ENCODE measurements around the gene MBD3L1. TPM values are rescaled to one million over a fixed set of nuclear protein-coding genes. Genes with fewer than 3 reads are reported as not detected.

MBD3L1 gene
- total RNA-seq (not detected), polyA plus RNA-seq (not detected)
- long read RNA-seq, donor 1: 0 reads
- long read RNA-seq, donor 2: 0 reads
- long read RNA-seq, donor 3: 0 reads
- long read RNA-seq, donor 4: 0 reads

DNA sequence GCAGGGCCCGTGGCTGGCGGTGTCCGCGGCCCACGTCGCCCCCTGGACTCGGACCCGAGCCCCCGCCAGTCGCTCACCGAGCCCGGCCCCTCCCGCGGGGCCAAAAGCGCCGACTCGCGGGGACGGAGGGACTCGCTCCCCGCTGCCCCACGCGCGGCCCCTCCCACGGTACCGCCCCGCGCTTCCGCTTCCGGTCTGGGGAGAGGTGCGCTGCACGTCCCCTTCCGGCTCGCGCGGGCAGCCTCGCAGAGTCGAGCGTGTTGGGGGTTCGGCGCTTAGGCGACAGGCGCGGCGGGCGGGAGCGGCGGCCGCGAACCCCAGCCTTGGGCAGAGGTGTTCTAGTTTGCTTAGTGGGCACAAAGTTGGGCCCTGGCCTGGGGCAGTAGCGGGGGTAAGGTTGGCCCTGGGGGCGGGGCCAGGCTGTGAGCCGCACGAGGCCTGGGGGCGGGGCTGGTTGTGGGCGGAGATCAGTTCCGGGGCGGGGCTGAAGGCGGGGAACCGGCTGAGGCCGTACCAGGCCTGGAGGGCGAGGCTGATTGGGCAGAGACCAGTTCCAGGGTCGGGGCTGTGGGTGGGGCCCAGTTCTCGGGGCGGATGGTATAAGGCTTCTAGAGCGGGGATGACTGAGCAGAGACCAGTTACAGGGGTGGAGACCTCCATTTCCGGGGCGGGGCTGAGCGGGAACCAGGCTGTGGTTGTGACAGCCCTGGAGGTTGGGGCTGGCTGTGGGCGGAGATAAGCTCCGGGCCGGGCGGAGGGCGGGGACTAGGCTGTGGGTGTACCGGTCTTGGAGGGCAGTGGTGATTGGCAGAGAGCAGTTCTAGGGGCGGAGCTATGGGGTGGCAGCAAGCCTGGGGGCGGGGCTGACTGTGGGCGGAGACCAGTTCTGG is at the start of gene MBD3L1, which contains the start of gene ZNF558:
Gene MBD3L1 (plus strand): TSS at position 246 of the 890 bp plus-strand sequence. CDS start 10,302 bp downstream, outside the sequence.
Gene ZNF558 (minus strand): TSS at position 173 of the 890 bp plus-strand sequence. CDS start 9,645 bp downstream, outside the sequence.
- intact Hi-C loops (cut with DNase I): no loop called here
- under 1% methylated on average over 78 of the region's 78 CpGs for WGBS
- Histone ChIP-seq H3K9me3 (ENCODE audit: control insufficient read depth, low read length) (no peaks in the 10 kb centered on the region), H3K27me3 (ENCODE audit: control insufficient read depth, insufficient read depth) (no peaks in the 10 kb centered on the region), H3K4me3 (ENCODE audit: low read length) (peak within 1 kb of the TSS; percentile 86), H3K27ac (ENCODE audit: low read length) (peak within 1 kb of the TSS; percentile 96), H3K4me1 (ENCODE audit: control insufficient read depth, insufficient read depth, low read length) (peaks cover 1% of the 10 kb centered on the region)
- DNase-seq: peak; percentile 100
- ATAC-seq: peak; percentile 97 to 98

DNA sequence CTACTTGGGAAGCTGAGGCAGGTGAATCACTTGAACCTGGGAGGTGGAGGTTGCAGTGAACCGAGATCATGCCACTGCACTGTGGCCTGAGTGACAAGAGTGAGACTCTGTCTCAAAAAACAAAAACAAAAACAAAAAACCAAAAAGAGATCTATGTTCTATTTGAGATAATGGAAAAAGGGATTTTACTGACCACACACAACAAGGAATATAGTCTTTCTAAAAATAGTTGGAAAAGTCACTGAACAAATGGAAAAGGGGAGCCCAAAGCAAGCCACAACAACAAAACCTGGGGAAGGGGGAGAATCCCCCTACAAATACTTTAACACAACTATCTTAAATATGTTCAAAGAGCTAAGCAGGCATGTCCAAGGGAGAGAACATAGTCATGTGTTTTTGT is 37.4 kb upstream of the MBD3L1 start:
- no peaks in the 10 kb centered on the region for H3K27me3 ChIP-seq (ENCODE audit: control insufficient read depth, insufficient read depth)
- no peaks in the 10 kb centered on the region for H3K4me1 ChIP-seq (ENCODE audit: control insufficient read depth, insufficient read depth, low read length)
- no peak overlapping the region for H3K27ac ChIP-seq (ENCODE audit: low read length)
- intact Hi-C loops (cut with DNase I): no loop called here
- WGBS: 63% methylated on average over 1 of the region's 1 CpG
- ATAC-seq (no peak), DNase-seq (no peak)
- no peak overlapping the region for H3K4me3 ChIP-seq (ENCODE audit: low read length)
- H3K9me3 ChIP-seq (ENCODE audit: control insufficient read depth, low read length): peaks cover 3% of the 10 kb centered on the region

DNA sequence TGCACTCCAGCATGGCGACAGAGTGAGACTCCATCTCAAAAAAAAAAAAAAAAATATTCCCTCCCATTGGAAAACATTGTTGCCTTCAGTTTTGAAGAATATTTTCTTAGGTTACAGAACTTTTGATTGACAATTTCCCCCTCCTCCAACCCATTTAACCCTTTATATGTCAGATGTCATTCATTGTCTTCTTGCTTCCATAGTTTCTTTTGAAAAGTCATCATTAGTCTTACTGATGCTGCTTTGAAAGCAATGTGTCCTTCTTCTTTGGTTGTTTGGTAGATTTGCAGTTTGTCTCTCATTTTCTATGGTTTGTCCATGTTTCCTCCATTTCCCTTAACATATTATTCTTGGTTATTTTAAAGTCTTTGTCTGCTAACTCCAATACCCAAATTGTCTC is 25.5 kb upstream of the MBD3L1 start:
- Histone ChIP-seq H3K27ac (ENCODE audit: low read length) (no peak overlapping the region), H3K9me3 (ENCODE audit: control insufficient read depth, low read length) (peaks cover 31% of the 10 kb centered on the region), H3K27me3 (ENCODE audit: control insufficient read depth, insufficient read depth) (no peaks in the 10 kb centered on the region), H3K4me3 (ENCODE audit: low read length) (no peak overlapping the region), H3K4me1 (ENCODE audit: control insufficient read depth, insufficient read depth, low read length) (no peaks in the 10 kb centered on the region)
- WGBS: 100% methylated on average over 1 of the region's 1 CpG
- no peak for DNase-seq
- no peak for ATAC-seq
- intact Hi-C loops (cut with DNase I): no loop called here

- 98% methylated on average over 10 of the region's 10 CpGs for WGBS
- H3K27me3 ChIP-seq (ENCODE audit: control insufficient read depth, insufficient read depth): no peaks in the 10 kb centered on the region
- intact Hi-C loops (cut with DNase I): loop anchor here in 1 of 4 donors (10.0 kb wide), 1 partner anchor 693 kb away; no protein-coding TSS in a partner anchor
- H3K4me3 ChIP-seq (ENCODE audit: low read length): no peak overlapping the region
- peaks cover 39% of the 10 kb centered on the region for H3K9me3 ChIP-seq (ENCODE audit: control insufficient read depth, low read length)
- DNase-seq: no peak
- H3K27ac ChIP-seq (ENCODE audit: low read length): no peak overlapping the region
- no peaks in the 10 kb centered on the region for H3K4me1 ChIP-seq (ENCODE audit: control insufficient read depth, insufficient read depth, low read length)
- ATAC-seq: no peak
Observed at GRCh38 chr19:8811315-8812172, 20.6 kb upstream of the MBD3L1 start.

DNA sequence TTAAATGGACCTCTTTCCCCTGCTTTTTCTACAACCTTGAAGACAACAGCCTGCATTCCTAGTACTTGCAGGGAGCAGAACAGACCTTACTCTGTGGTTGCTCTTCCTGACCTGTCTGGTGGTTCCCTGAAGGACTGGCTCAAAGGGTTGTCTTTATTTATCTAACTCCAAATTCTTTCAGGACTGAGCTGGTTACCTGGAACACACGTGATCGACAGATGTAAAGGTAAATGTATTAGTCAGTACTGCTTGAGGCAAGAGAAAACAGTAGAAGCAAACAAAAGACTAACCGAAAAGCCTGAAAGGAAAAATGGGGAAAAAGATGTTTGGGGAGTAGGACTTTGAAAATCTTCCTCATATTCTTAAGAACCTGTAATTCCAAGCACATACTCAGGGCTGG is 18.0 kb upstream of the MBD3L1 start:
- DNase-seq (no peak), ATAC-seq (no peak)
- WGBS: 97% methylated on average over 3 of the region's 3 CpGs
- H3K27me3 ChIP-seq (ENCODE audit: control insufficient read depth, insufficient read depth): no peaks in the 10 kb centered on the region
- no peak overlapping the region for H3K4me3 ChIP-seq (ENCODE audit: low read length)
- H3K4me1 ChIP-seq (ENCODE audit: control insufficient read depth, insufficient read depth, low read length): no peaks in the 10 kb centered on the region
- H3K9me3 ChIP-seq (ENCODE audit: control insufficient read depth, low read length): peaks cover 31% of the 10 kb centered on the region
- no peak overlapping the region for H3K27ac ChIP-seq (ENCODE audit: low read length)
- intact Hi-C loops (cut with DNase I): loop anchor here in 1 of 4 donors (10.0 kb wide), 1 partner anchor 691 kb away; no protein-coding TSS in a partner anchor

DNA sequence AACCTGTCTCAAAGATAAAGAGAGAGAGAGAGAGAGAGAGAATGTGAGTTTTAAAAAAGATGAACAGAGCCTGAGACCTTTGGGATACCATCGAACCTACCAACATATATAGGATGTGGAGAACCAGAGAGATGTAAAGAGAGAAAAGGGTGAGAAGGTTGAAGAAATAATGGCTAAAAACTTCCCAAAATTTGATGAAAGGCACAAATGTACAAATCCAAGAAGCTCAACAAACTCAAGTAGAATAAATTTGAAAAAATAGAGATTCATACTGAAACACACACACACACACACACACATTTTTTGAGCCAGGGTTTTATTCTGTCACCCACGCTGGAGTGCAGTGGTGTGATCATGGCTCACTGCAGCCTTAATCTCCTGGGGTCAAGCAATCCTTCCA is 16.4 kb upstream of the MBD3L1 start:
- ATAC-seq: no peak
- 100% methylated on average over 2 of the region's 2 CpGs for WGBS
- intact Hi-C loops (cut with DNase I): loop anchor here in 1 of 4 donors (10.0 kb wide), 1 partner anchor 689 kb away; no protein-coding TSS in a partner anchor

DNA sequence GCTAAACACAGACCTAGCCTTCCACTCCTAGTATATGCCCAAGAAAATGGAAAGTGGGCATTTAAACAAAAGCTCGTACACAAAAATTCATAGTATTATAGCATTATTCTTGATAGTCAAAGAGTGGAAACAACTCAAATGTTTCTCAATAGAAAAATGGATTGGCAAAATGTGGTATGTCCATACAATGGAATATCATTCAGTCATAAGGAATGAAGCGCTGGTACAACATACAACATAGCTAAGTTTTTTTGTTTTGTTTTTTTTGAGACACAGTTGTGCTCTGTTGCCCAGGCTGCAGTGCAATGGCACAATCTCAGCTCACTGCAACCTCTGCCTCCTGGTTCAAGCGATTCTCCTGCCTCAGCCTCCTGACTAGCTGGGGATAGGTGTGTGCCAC is 11.9 kb upstream of the MBD3L1 start:
- H3K27me3 ChIP-seq (ENCODE audit: control insufficient read depth, insufficient read depth): no peaks in the 10 kb centered on the region
- intact Hi-C loops (cut with DNase I): no loop called here
- peaks cover 6% of the 10 kb centered on the region for H3K9me3 ChIP-seq (ENCODE audit: control insufficient read depth, low read length)
- DNase-seq (no peak), ATAC-seq (no peak)
- H3K4me1 ChIP-seq (ENCODE audit: control insufficient read depth, insufficient read depth, low read length): no peaks in the 10 kb centered on the region
- 99% methylated on average over 3 of the region's 3 CpGs for WGBS
- H3K27ac ChIP-seq (ENCODE audit: low read length): no peak overlapping the region
- no peak overlapping the region for H3K4me3 ChIP-seq (ENCODE audit: low read length)

More for the DNA sequence above, 16.4 kb upstream of the MBD3L1 start:
- H3K27me3 ChIP-seq (ENCODE audit: control insufficient read depth, insufficient read depth): no peaks in the 10 kb centered on the region
- DNase-seq: no peak
- H3K27ac ChIP-seq (ENCODE audit: low read length): no peak overlapping the region
- peaks cover 24% of the 10 kb centered on the region for H3K9me3 ChIP-seq (ENCODE audit: control insufficient read depth, low read length)
- no peak overlapping the region for H3K4me3 ChIP-seq (ENCODE audit: low read length)
- H3K4me1 ChIP-seq (ENCODE audit: control insufficient read depth, insufficient read depth, low read length): no peaks in the 10 kb centered on the region

DNA sequence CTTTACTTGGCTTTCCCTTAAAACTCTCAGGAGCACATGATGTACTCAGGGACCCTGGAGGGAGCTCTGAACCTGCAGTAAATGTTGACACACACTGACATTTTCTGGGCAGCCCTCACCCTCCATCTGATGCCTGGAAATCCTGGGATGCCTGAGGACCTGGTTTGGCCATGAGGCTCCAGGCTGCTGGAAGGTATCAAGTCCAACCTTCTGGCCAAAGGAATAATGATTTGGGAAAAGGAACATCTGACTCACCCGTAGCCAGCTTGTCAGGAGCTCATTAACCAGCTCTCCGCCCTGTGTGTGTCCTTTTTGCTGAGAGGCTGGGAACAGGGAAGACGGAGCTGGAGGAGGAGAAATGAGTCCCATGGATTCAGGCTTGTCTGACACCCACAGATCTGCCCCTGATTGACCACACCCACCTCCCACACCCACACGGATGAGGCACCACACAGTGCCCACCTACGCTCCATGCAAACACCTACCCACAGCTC is 10.4 kb upstream of the MBD3L1 start:
- no peak for DNase-seq
- Histone ChIP-seq H3K27ac (ENCODE audit: low read length) (no peak overlapping the region), H3K4me1 (ENCODE audit: control insufficient read depth, insufficient read depth, low read length) (no peaks in the 10 kb centered on the region), H3K27me3 (ENCODE audit: control insufficient read depth, insufficient read depth) (no peaks in the 10 kb centered on the region), H3K9me3 (ENCODE audit: control insufficient read depth, low read length) (peaks cover 1% of the 10 kb centered on the region), H3K4me3 (ENCODE audit: low read length) (no peak overlapping the region)
- 94% methylated on average over 5 of the region's 5 CpGs for WGBS
- ATAC-seq: no peak
- intact Hi-C loops (cut with DNase I): no loop called here

GRCh38 chr19:8826371-8826770 is 5.8 kb upstream of the MBD3L1 start:
- Histone ChIP-seq H3K27ac (ENCODE audit: low read length) (no peak overlapping the region), H3K27me3 (ENCODE audit: control insufficient read depth, insufficient read depth) (no peaks in the 10 kb centered on the region), H3K4me1 (ENCODE audit: control insufficient read depth, insufficient read depth, low read length) (peaks cover under 1% of the 10 kb centered on the region), H3K9me3 (ENCODE audit: control insufficient read depth, low read length) (no peaks in the 10 kb centered on the region), H3K4me3 (ENCODE audit: low read length) (no peak overlapping the region)
- no peak for DNase-seq
- ATAC-seq: no peak
- intact Hi-C loops (cut with DNase I): no loop called here
- 96% methylated on average over 5 of the region's 5 CpGs for WGBS

DNA sequence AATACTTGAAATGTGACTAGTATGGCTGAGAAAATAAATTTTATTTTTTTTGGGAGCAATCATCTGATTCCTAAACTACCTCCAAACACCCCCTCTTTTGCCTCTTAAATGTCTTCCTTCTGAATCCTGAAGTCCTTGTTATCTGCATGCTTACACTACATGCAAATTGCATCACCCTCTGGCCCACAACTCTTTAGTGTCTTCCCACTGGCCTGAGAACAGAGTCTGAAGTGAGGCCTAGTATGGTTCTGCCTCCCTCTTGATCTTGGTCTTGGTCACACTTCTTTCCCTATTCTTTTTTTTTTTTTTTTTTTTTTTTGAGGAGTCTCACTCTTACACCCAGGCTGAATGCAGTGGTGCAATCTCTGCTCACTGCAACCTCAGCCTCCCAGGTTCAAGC is 4.9 kb upstream of the MBD3L1 start:
- H3K27ac ChIP-seq (ENCODE audit: low read length): no peak overlapping the region
- H3K9me3 ChIP-seq (ENCODE audit: control insufficient read depth, low read length): no peaks in the 10 kb centered on the region
- no peak for DNase-seq
- no peaks in the 10 kb centered on the region for H3K27me3 ChIP-seq (ENCODE audit: control insufficient read depth, insufficient read depth)
- no peak for ATAC-seq
- peaks cover 1% of the 10 kb centered on the region for H3K4me1 ChIP-seq (ENCODE audit: control insufficient read depth, insufficient read depth, low read length)
- intact Hi-C loops (cut with DNase I): no loop called here
- H3K4me3 ChIP-seq (ENCODE audit: low read length): no peak overlapping the region

Measured in right cardiac atrium (tissue), 5 donors.